ENCODE data around the gene COX7A2L. TPM values are rescaled to one million over a fixed set of nuclear protein-coding genes. Genes with fewer than 3 reads are reported as not detected.
"Not testable (repeated sequence)": the region's sequence is repeated elsewhere in the genome, so short reads cannot be mapped to it uniquely, and the experiment has no call there.

COX7A2L gene
- total RNA-seq, 1 donor from 2014 or later = 85.7 TPM

- TF ChIP-seq CTCF (IDR thresholded peaks at IDR 0.05; ENCODE audit: unreplicated experiment) = no peak
- Mint-ChIP-seq H3K4me3 (ENCODE audit: low read depth) (peak overlapping the region; percentile 96), H3K27me3 (no peaks in the 10 kb centered on the region), H3K36me3 (ENCODE audit: insufficient read depth) (no peaks in the 10 kb centered on the region), H3K9me3 (ENCODE audit: low read depth) (no peaks in the 10 kb centered on the region), H3K27ac (peak overlapping the region; percentile 100), H3K4me1 (ENCODE audit: low read depth) (peaks cover 30% of the 10 kb centered on the region)
- DNase-seq (ENCODE audit: low spot score, unreplicated experiment) = no peak
These were observed 1.6 kb downstream of the COX7A2L start for GRCh38 chr2:42359304-42359964.

GRCh38 chr2:42353792-42354429, 7.1 kb downstream of the COX7A2L start:
- H3K36me3 Mint-ChIP-seq (ENCODE audit: insufficient read depth) = peaks cover 6% of the 10 kb centered on the region
- H3K27ac Mint-ChIP-seq = peak overlapping the region; percentile 55
- no peak overlapping the region for H3K4me3 Mint-ChIP-seq (ENCODE audit: low read depth)
- DNase-seq (ENCODE audit: low spot score, unreplicated experiment) = no peak
- H3K4me1 Mint-ChIP-seq (ENCODE audit: low read depth) = peaks cover 16% of the 10 kb centered on the region
- TF ChIP-seq CTCF (IDR thresholded peaks at IDR 0.05; ENCODE audit: unreplicated experiment) = no peak
- H3K9me3 Mint-ChIP-seq (ENCODE audit: low read depth) = no peaks in the 10 kb centered on the region
- H3K27me3 Mint-ChIP-seq = no peaks in the 10 kb centered on the region

GRCh38 chr2:42351864-42352263, 9.2 kb downstream of the COX7A2L start:
- H3K9me3 Mint-ChIP-seq (ENCODE audit: low read depth) = no peaks in the 10 kb centered on the region
- no peak for TF ChIP-seq CTCF (IDR thresholded peaks at IDR 0.05; ENCODE audit: unreplicated experiment)
- H3K36me3 Mint-ChIP-seq (ENCODE audit: insufficient read depth) = peaks cover 18% of the 10 kb centered on the region
- no peak overlapping the region for H3K27ac Mint-ChIP-seq
- H3K4me1 Mint-ChIP-seq (ENCODE audit: low read depth) = peaks cover 23% of the 10 kb centered on the region
- H3K4me3 Mint-ChIP-seq (ENCODE audit: low read depth) = no peak overlapping the region
- no peaks in the 10 kb centered on the region for H3K27me3 Mint-ChIP-seq
- DNase-seq (ENCODE audit: low spot score, unreplicated experiment) = no peak

- H3K4me1 Mint-ChIP-seq (ENCODE audit: low read depth) = peaks cover 23% of the 10 kb centered on the region
- TF ChIP-seq CTCF (IDR thresholded peaks at IDR 0.05; ENCODE audit: unreplicated experiment) = no peak
- H3K36me3 Mint-ChIP-seq (ENCODE audit: insufficient read depth) = peaks cover 24% of the 10 kb centered on the region
- H3K27ac Mint-ChIP-seq = no peak overlapping the region
- H3K9me3 Mint-ChIP-seq (ENCODE audit: low read depth) = no peaks in the 10 kb centered on the region
- H3K27me3 Mint-ChIP-seq = no peaks in the 10 kb centered on the region
- no peak for DNase-seq (ENCODE audit: low spot score, unreplicated experiment)
- no peak overlapping the region for H3K4me3 Mint-ChIP-seq (ENCODE audit: low read depth)
These were observed 10.5 kb downstream of the COX7A2L start for GRCh38 chr2:42350434-42351063.

GRCh38 chr2:42348113-42348805, 12.8 kb downstream of the COX7A2L start:
- Mint-ChIP-seq H3K4me3 (ENCODE audit: low read depth) (no peak overlapping the region), H3K9me3 (ENCODE audit: low read depth) (no peaks in the 10 kb centered on the region), H3K36me3 (ENCODE audit: insufficient read depth) (peaks cover 29% of the 10 kb centered on the region), H3K27me3 (no peaks in the 10 kb centered on the region), H3K27ac (peak overlapping the region; percentile 39), H3K4me1 (ENCODE audit: low read depth) (peaks cover 12% of the 10 kb centered on the region)
- TF ChIP-seq CTCF (IDR thresholded peaks at IDR 0.05; ENCODE audit: unreplicated experiment) = no peak
- DNase-seq (ENCODE audit: low spot score, unreplicated experiment) = no peak

GRCh38 chr2:42347518-42347917, 13.5 kb downstream of the COX7A2L start:
- H3K4me3 Mint-ChIP-seq (ENCODE audit: low read depth); DNase-seq (ENCODE audit: low spot score, unreplicated experiment); H3K9me3 Mint-ChIP-seq (ENCODE audit: low read depth); H3K27me3 Mint-ChIP-seq; H3K27ac Mint-ChIP-seq: not testable (repeated sequence)
- Mint-ChIP-seq H3K36me3 (ENCODE audit: insufficient read depth) (peaks cover 29% of the 10 kb centered on the region), H3K4me1 (ENCODE audit: low read depth) (peaks cover 11% of the 10 kb centered on the region)

GRCh38 chr2:42346856-42347255, 14.2 kb downstream of the COX7A2L start:
- Mint-ChIP-seq H3K36me3 (ENCODE audit: insufficient read depth) (peaks cover 29% of the 10 kb centered on the region), H3K4me1 (ENCODE audit: low read depth) (peaks cover 14% of the 10 kb centered on the region)
- H3K9me3 Mint-ChIP-seq (ENCODE audit: low read depth); H3K4me3 Mint-ChIP-seq (ENCODE audit: low read depth); H3K27me3 Mint-ChIP-seq; H3K27ac Mint-ChIP-seq; DNase-seq (ENCODE audit: low spot score, unreplicated experiment): not testable (repeated sequence)

Data from progenitor cell of endocrine pancreas (in vitro differentiated cells).